Activated naive CD4-positive, alpha-beta T cell treated with Interleukin-2 at 50 U/mL for 16 hours (primary cell): ENCODE data around the gene LYST.
A peak's percentile ranks its signal among the peaks of the same experiment; 100 is the strongest.

Experiments used
- DNase-seq: peaks from one replicate; pipeline ENCODE4 v3.0.0-alpha.2; 2020

Gene LYST

DNA sequence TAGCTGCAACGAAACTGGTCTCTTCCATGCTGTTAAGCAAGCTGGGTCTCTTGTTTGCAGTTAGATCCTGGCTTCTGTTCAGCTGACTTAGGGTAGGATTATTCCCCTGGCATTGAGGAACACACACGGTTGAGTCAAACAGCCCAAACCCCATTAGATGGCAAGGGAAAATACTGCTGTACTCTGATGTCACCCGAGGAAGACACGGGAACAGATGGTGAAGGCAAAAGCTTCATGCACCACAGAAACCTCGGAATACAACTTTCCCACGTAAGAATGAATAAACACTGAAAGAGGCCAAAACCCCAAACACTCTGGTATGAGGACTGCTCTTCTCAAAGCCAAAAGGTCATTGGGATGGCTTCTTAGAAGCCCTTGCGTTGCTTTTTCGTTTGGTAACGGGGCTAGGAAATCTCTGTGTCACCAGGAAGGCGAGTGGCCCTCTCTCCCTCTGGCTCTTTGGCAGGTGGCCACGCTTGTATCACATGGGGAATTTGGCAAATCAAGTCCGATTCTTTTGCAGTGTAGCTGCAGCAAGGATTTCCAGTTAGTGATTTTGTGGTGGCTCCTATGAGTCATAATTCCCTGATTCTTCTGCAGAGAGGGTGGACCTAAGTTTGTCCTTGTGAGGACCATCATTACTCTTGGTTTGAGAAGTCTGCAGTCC is 16.7 kb upstream of the LYST start:
- DNase-seq: no peak

DNA sequence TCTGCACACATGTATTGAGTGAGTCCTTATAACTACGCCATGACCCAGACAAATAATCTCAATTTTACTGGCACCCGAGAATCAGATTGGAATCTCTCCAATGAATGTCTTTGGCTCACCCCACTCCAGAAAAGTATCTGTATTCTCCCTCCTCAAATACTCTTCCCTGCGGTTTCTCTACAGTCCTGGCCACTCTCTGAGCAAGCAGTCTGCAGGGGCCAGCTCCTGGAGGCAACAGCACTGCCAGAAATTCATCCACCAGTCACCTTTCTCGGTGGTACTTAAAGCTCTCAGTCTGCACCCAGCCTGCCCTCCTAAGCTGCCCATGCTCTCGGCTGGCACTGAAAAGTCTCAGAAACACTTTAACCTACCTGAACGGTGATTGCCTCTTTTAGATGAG is 16.1 kb upstream of the LYST start:
- DNase-seq: no peak

DNA sequence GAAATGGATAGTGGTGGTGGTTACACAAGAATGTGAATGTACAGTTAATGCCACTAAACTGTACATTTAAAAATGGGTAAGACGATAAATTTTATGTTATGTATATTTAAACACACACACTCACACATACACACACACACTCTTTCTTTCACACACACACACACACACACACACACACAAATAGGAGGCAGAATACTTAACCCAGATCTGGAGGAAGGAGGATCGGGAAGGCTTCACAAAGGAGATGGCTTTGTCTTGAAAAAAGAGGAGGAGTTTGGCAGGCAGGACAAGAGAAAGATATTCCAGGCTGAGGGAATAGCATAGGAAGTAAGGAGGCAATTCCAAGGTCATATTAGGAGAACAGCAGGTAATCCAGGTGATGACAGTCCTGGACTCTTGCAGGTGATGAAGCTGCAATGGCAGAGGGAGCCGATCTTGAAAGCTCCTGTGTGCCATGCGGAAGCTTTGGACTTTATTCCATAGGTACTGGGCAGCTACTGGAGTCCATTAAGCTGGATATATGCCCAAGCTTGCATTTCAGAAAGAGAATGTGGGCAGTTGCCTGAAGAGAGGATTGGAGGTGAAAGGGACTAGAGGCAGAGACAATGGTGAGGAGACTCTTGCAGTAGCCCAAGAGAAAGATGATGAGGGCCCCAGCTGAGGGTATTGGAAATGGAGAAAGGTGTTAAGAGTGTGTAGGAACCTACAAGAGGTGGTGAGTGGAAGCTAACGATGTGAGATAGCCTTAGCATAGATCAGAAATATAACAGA is 15.4 kb upstream of the LYST start:
- DNase-seq: no peak

DNA sequence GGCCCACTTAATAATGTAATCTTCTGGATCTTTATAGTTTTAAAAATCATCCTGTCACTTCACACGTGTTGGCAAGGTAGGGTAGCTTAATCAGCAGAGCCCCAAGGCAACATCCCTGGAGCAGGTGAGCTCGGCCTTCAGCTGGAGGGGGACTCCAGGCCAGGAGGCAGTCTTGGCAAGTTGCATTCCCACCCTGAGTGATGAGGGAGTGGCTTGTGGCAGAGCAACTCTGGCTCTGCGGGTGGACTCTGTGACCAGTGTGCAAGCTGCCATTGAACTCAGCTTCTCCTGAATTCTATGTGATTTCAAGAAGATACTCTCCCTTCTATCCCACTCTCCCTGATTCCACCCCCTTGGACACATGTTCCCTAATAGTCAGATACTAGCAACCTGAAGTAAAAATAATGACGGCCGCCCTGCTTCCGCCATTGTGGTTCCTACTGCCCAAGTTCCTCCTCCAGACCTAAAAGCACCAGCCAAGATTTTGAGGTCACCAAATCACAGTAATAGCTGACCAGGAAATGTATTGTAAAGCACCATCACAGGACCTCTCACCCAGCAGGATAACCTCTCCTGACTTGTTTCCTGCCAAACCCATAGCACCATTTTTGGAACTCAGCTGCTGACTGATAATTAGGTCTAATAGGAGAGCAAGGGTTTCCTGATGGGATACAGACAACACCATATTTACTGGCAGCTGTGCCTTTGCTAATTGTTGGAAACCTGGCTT is 11.5 kb upstream of the LYST start:
- no peak for DNase-seq

DNA sequence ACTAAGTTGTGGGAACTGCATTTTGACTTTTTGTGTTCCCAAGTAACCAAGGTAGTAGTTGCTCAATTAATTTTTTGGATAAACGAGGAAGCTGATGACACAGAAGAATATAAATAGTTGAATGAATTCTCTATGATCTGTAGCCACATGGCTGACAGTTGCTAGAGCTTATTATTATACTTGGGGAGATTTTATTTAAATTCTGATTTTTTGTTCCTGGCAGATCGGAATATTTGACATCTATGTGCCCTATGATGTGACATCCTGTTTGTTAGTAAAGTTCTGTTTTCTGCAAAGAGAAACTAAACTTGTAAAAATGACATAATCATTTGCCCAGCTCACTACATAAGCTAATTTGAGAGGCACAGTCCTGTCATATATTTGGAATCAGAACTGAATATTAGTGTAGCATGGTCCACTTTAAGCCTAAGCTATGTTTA is 9.7 kb upstream of the LYST start:
- DNase-seq: no peak

DNA sequence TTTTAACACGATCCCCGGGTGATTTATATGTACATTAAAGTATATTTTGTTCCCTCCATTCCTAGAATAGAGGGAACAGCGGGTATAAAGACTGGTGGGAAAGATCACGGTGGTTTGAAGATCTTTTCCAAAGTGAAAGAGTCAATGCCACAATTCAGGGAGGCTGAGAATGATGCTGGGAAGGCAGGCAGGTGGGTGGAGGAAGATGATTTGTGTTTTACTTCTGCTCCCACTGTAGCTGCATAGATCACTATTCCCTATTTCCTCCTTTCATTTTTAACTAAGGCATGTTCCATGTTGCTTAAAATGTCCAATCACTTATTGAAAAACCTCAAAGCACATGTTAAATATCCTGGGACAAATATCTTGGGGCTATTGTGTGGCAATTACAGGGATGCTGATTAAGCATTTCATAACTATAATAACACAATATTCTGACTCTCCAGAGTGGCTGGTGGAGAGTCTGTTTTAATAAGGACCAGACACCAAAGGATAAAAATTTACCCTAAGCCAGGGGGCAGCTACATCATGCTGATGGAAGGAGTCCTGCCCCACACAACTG is 8.4 kb upstream of the LYST start:
- DNase-seq: no peak

DNA sequence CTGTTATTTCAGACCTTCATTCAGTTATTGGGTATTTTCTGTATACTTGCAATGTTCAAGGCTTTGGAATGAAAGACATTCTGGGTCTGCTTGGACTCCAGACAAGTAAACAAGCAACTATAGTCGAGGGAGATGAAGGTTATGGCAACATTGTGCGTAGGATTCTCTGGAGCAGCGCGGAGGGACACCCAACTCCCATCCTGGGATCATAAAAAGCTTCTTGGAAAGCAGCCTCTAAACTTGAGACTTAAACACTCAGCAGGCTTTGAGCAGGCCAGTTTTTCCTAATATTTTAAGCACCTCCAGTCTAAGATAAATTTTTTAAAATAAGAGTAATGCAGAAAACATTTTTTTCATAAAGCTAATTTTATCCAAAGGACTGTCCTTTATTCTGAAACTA is 7.6 kb upstream of the LYST start:
- no peak for DNase-seq

DNA sequence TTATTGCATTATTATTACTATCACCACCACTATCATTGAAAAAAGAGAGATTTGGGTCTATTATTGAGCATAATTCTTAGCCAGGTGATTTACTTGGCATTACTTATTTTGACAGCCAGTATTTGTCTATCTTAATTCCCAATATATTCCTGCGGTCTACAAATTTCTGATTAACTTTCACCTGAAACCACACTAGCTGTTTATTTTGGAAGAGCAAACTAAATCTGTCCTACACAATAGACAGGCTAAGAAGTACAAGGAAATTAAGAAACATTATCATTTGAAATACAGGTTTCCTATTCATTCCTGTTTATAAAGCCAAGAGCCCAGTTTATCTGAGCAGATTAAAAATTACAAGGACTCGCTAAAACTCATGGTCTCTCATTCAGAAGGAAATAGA is 6.9 kb upstream of the LYST start:
- DNase-seq: no peak

DNA sequence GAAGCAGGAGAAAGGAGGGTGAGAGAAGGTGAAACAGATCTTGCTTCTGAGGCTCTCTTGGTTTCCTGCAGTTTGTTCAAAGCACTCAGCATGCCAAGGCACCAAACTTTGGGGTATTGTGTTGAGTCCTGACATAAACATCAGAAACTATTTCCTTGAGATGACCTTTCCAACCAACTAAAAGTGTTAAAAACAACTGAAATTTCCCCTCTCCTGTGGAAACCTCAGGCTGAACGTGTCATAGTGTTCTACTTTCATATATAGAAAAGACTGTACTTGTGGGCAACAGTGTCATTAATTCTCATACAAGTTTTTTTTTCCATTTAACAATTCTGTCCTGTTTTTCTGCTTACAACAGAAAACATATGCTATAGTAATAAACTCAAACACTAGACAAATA is 6.3 kb upstream of the LYST start:
- peak; percentile 48 for DNase-seq

DNA sequence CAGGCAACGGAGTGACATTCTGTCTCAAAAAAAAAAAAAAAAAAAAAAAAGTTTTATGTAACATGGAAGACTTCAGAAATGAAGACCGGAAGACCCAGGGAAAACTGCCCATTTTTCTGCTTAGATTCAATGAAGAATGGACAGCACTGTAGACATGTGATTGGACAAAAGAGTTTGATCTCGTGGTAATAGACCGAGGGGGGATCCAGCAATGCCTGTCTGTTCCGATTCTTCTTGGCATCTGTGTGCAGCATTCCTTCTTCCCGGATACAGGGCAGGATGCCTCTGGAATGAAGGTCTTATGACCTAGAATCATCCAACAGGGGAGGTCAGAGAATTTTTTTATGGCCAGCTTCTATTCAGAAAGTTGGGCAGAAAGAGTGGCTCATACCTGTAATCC is 5.6 kb upstream of the LYST start:
- DNase-seq: no peak

DNA sequence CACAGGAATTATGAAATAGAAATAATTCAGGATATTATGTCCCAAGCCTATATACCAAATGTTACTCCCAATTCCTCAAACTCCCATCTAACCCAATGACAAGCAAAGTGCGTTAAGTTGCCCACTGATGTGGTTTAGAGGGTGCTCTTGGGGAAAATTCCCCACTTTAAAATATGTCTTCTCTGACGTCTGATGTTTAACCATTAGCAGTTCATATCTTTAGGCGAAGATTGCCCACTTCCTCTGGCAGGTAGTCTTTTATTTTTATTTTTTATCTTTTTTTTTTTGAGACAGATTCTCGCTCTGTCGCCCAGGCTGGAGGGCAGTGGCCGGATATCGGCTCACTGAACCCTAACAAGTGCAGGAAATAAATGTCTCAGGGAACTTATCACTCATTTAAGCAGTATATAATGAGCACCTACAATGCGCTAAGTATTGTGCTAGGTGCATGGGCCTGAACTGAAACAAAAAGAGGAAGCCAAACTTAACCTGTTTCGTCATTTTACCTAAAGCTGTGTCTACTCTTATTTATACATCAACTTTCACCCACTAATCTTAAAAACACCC is 1.3 kb upstream of the LYST start:
- no peak for DNase-seq

DNA sequence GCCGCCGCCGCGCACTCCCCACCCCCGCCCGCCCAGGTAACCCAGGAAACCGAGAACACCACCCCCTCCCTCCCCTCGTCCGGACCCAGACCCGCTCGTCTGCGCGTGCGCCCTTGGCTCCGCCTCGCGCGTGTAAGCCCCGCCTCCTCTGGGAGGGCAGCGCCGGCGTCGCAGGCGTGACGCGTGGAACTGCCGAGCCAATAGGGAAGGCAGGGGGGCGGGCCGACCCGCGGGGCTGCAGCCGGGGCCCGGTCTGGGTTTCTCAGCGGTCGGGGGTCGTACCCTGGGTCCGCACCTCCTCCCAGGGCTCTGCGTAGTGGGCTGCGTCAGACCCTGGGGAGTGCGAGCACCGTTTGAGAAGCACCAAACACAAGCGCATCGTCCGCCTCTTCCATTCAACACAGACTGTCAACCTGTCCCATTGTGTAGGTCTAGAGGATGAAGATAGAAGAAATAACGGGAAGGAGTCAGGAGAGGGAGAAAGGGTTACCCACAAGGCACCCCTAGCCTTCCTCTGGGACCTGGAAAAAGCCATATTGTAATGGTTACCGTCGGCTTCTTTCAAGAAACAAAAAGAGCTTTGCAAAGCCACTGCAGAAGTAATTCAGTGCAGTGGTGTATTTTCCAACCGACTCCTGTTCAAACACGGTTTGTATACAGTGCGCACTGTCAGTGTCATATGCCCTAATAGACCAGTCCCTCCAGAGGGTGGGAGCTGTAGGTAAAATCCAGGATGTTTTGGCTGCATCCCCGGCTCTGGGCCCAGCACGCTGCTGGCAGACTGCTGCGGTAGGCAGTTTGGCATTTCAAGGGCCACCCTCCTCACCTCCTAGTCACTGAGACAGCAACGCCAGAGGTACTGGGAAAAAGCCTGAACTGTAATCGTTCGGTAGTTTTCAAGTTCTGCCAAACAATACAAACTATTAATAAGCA is 473 bp upstream of the LYST start:
- peak; percentile 97 for DNase-seq

DNA sequence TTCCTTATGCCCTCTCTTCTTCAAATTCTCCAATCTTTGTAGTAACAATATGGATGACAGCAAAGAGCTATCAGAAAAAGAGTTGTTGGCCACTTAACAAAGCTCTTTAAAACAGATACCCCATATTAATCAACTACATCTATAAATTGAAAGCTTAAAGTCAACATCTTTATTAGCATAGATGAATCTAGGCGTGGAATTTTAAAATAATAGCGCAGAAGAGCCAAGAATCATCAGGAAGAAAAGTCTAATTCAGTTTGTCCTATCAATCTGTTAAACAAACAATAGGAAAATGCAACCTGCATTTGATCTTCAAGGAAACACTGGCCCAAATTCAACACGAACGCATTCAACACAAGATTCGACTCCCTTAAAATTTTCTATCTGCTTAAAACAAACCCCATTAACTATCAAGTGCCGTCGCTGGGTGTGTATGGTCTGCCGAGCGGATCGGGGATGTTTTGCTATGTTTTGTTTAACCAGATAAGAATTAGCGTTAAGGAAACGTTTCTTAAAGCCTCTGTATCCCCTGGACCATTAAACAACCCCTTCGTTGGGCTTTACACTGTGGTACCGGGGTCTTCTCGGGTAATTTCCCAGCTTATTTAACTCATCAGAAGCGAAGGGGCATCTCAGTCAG is 1.0 kb downstream of the LYST start:
- DNase-seq: no peak

DNA sequence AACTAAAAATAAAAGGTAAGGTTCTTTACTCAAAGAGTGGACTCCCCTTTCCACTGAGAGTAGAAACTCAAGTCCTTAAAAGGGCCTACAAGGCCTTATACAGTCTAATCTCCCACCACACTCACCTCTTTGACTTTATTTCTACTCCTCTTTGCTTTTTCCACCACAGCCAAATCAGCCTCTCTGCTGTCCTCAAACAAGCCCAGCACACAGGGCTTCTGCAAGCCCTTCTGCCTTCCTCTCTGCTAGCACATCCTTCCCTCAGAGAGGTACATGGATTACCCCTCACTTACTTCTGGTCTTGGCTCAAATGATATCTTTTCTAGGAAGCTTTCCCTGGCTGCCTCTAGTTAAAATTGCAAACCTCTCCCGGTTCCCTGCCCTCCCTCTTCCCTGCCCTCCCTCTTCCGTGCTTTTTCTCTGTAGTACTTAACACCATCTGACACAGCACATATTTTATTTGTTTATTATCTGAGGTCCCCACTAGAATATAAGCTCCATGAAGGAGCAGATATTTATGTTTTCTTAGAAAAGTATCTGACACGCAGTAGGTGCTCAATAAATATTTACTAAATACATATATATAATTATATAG is 1.7 kb downstream of the LYST start:
- DNase-seq: no peak

DNA sequence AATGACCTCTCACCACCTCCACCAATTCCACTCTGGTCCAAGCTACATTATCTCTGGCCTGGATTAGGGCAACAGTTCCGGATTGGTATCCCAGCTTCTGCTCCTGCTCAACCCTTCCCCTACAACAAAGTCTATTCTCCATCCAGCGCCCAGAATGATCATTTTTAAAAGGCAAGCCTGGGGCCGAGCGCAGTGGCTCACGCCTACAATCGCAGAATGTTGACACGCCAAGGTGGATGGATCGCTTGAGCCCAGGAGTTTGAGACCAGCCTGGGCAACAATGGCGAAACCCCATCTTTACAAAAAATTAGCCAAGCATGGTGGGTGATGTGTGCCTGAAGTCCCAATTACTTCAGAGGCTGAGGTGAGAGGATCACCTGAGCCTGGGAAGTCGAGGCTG is 2.2 kb downstream of the LYST start:
- DNase-seq: no peak

DNA sequence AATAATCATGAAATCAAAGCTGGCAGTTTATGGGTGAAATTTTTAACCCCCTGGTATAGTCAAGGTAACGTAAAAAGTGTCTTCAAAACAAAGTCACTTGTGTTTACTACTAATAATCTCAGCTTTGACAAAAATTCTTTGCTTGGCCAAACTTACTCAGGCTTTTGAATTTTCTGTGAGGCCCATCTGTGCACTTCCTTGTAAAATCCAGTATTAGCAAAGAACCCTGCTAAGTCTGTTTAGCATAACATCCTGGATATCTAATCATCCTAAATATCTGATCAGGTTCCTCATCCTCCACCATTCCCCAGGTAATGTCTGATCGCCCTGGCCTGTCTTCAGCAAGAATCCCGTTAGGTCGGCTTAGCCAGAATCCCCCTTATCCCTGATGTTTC is 3.0 kb downstream of the LYST start:
- DNase-seq: no peak

DNA sequence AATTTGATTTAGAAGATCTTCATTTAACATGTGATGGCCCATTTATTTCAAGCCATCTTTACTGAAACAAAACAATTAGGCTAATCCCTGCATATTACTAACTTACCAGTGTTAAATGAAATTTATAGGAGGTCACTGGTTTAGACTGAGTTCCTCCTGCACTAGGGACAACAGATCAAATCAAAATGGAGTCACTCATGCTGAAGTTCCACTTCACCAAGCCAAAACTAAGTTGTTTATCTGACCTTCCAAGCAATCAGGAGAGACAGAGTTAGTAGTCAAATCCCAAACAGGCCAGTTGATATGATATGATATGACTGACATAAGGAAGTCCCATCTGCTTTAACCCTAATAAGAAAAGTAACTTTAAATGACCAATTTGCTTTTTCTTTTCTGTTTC is 4.8 kb downstream of the LYST start:
- no peak for DNase-seq

DNA sequence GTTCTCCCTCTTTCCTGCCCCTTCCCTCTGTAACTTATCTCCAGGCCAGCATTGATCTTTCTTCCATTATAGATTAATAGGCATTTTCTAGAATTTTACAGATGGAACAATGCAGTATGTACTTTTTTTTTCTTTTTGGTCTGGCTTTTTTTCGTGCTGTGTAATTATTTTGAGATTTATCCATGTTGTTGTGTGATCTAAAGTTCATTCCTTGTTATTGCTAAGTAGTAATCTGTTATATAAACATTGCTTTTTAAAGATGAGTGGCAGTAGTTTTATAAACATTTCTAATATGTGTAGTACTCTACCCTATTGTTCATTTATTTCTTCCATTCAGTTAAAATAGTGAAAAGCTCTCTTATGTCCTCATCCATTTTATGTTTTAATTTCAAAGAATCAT is 5.9 kb downstream of the LYST start:
- no peak for DNase-seq

DNA sequence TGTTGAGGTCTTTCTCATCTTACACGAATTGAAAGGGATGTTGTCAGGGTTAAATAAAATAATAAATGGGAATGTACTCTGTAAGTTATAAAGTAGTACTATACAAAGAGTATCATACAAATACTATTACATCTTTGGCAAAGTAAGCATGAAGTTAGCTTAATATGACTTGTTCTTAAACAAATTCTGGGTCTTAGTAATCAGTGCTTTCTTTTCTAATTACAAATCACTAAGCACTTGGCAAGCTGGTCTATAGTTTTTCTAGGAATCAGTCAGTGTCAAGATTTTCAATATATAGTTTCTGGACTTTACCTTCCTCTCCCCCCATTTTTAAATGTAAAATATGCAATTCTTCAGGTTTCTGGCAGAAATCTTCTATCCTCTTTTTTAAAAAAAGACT is 6.9 kb downstream of the LYST start:
- DNase-seq: no peak

DNA sequence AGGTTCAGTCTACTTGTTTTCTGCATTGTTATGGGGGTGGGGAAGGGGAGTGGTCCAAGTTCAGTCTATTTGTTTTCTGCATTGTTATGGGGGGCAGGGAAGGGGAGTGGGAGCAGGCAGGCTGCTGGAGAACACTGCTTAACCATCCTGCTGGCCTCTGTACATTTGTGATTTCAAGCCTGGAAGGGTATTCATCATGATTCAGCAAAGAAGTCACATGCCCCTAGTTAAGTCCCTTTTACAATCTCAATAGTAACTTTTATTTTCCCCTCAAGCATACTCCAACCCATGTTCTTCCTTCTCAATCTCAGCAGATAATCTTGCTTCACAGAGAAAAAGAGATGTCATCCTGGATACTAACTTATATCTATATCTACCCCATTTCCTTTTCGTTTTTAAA is 7.9 kb downstream of the LYST start:
- DNase-seq: no peak

DNA sequence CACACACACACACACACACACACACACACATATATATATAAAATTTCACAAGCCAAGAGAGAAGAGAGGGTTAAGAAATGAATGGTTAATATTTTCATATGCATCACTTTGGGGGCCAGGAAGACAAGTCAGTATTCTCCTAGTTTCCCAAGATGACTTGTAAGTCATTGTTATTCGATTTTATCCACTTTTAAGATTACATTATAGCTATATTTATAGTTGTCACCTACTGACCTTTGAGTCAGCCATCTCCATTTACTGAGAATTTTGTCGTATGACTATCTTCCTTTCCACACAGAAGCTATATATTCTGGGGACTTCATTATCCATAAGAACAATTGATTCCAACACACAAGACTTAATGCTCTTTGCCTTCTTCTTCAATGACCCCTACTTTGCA is 8.9 kb downstream of the LYST start:
- no peak for DNase-seq
